Measurements from ENCODE around the gene SDHB. TPM values are rescaled to one million over a fixed set of nuclear protein-coding genes. Genes with fewer than 3 reads are reported as not detected.

SDHB gene
- total RNA-seq, 1 donor from 2014 or later, result 46.3 TPM

- Mint-ChIP-seq H3K9me3 (ENCODE audit: low read depth) (no peaks in the 10 kb centered on the region), H3K4me3 (ENCODE audit: low read depth) (no peak overlapping the region), H3K36me3 (ENCODE audit: insufficient read depth) (peaks cover 11% of the 10 kb centered on the region), H3K27ac (no peak overlapping the region), H3K4me1 (ENCODE audit: low read depth) (no peaks in the 10 kb centered on the region), H3K27me3 (no peaks in the 10 kb centered on the region)
- DNase-seq (ENCODE audit: low spot score, unreplicated experiment), result no peak
- no peak for TF ChIP-seq CTCF (IDR thresholded peaks at IDR 0.05; ENCODE audit: unreplicated experiment)
Observed at GRCh38 chr1:17039522-17039921, 14.3 kb downstream of the SDHB start.

- Mint-ChIP-seq H3K4me3 (ENCODE audit: low read depth) (no peak overlapping the region), H3K9me3 (ENCODE audit: low read depth) (no peaks in the 10 kb centered on the region), H3K27ac (no peak overlapping the region), H3K27me3 (no peaks in the 10 kb centered on the region), H3K36me3 (ENCODE audit: insufficient read depth) (no peaks in the 10 kb centered on the region), H3K4me1 (ENCODE audit: low read depth) (no peaks in the 10 kb centered on the region)
- no peak for DNase-seq (ENCODE audit: low spot score, unreplicated experiment)
- TF ChIP-seq CTCF (IDR thresholded peaks at IDR 0.05; ENCODE audit: unreplicated experiment), result no peak
Observed at GRCh38 chr1:17033481-17033880, 20.4 kb downstream of the SDHB start.

GRCh38 chr1:17032741-17033140 lies 21.1 kb downstream of the SDHB start:
- TF ChIP-seq CTCF (IDR thresholded peaks at IDR 0.05; ENCODE audit: unreplicated experiment), result no peak
- DNase-seq (ENCODE audit: low spot score, unreplicated experiment), result no peak
- Mint-ChIP-seq H3K9me3 (ENCODE audit: low read depth) (no peaks in the 10 kb centered on the region), H3K27ac (no peak overlapping the region), H3K27me3 (no peaks in the 10 kb centered on the region), H3K36me3 (ENCODE audit: insufficient read depth) (peaks cover 5% of the 10 kb centered on the region), H3K4me1 (ENCODE audit: low read depth) (no peaks in the 10 kb centered on the region), H3K4me3 (ENCODE audit: low read depth) (no peak overlapping the region)

- Mint-ChIP-seq H3K4me3 (ENCODE audit: low read depth) (no peak overlapping the region), H3K4me1 (ENCODE audit: low read depth) (no peaks in the 10 kb centered on the region), H3K27ac (no peak overlapping the region), H3K9me3 (ENCODE audit: low read depth) (no peaks in the 10 kb centered on the region), H3K36me3 (ENCODE audit: insufficient read depth) (peaks cover 7% of the 10 kb centered on the region), H3K27me3 (no peaks in the 10 kb centered on the region)
- DNase-seq (ENCODE audit: low spot score, unreplicated experiment), result no peak
- no peak for TF ChIP-seq CTCF (IDR thresholded peaks at IDR 0.05; ENCODE audit: unreplicated experiment)
Observed at GRCh38 chr1:17031436-17031835, 22.4 kb downstream of the SDHB start.

- no peak for DNase-seq (ENCODE audit: low spot score, unreplicated experiment)
Observed at GRCh38 chr1:17030206-17030605, 23.6 kb downstream of the SDHB start.

More at GRCh38 chr1:17030206-17030605, 23.6 kb downstream of the SDHB start:
- no peak overlapping the region for H3K27ac Mint-ChIP-seq
- H3K27me3 Mint-ChIP-seq, result no peaks in the 10 kb centered on the region
- H3K4me3 Mint-ChIP-seq (ENCODE audit: low read depth), result no peak overlapping the region
- TF ChIP-seq CTCF (IDR thresholded peaks at IDR 0.05; ENCODE audit: unreplicated experiment), result no peak
- H3K4me1 Mint-ChIP-seq (ENCODE audit: low read depth), result no peaks in the 10 kb centered on the region
- H3K9me3 Mint-ChIP-seq (ENCODE audit: low read depth), result no peaks in the 10 kb centered on the region
- peaks cover 7% of the 10 kb centered on the region for H3K36me3 Mint-ChIP-seq (ENCODE audit: insufficient read depth)
